ENCODE measurements around the gene AZGP1.
"Not testable (repeated sequence)": the region's sequence is repeated elsewhere in the genome, so short reads cannot be mapped to it uniquely, and the experiment has no call there.

Gene AZGP1

GRCh38 chr7:99952649-99953048 is 23.2 kb downstream of the AZGP1 start:
- not testable (repeated sequence) for DNase-seq

GRCh38 chr7:99950819-99951218 is 25.0 kb downstream of the AZGP1 start:
- not testable (repeated sequence) for DNase-seq

- DNase-seq: no peak
These were observed 26.1 kb downstream of the AZGP1 start for GRCh38 chr7:99949645-99950228.

GRCh38 chr7:99947608-99948007 is 28.2 kb downstream of the AZGP1 start:
- DNase-seq: no peak

GRCh38 chr7:99944497-99945070 is 31.2 kb downstream of the AZGP1 start:
- DNase-seq: no peak

GRCh38 chr7:99943641-99944496 is 32.0 kb downstream of the AZGP1 start:
- DNase-seq: no peak

- DNase-seq: no peak
These were observed 37.5 kb downstream of the AZGP1 start for GRCh38 chr7:99938296-99938695.

- not testable (repeated sequence) for DNase-seq
These were observed 40.8 kb downstream of the AZGP1 start for GRCh38 chr7:99935009-99935408.

GRCh38 chr7:99930376-99930775 is 45.5 kb downstream of the AZGP1 start:
- DNase-seq: no peak

GRCh38 chr7:99929730-99930053 is 46.1 kb downstream of the AZGP1 start:
- DNase-seq: no peak

GRCh38 chr7:99928994-99929729 is 46.7 kb downstream of the AZGP1 start, which contains the start of gene GJC3:
GJC3 (minus strand) TSS chr7:99929620; CDS start chr7:99929620, 0 bp downstream.
- DNase-seq: peak in 32 of 56 donors; percentile 0 to 48 (median 10)

- no peak for DNase-seq
These were observed 47.6 kb downstream of the AZGP1 start for GRCh38 chr7:99928188-99928587.

GRCh38 chr7:99927536-99927935 is 48.3 kb downstream of the AZGP1 start:
- no peak for DNase-seq

GRCh38 chr7:99926321-99926720 is 49.5 kb downstream of the AZGP1 start:
- DNase-seq: no peak

- DNase-seq: no peak
These were observed 52.6 kb downstream of the AZGP1 start for GRCh38 chr7:99923200-99923599.

- no peak for DNase-seq
These were observed 55.7 kb downstream of the AZGP1 start for GRCh38 chr7:99920149-99920548.

- DNase-seq: no peak
These were observed 56.1 kb downstream of the AZGP1 start for GRCh38 chr7:99919814-99920112.

- peak; percentile 60 to 95 (median 86) for DNase-seq
These were observed 56.6 kb downstream of the AZGP1 start, which contains the start of gene TRIM4 for GRCh38 chr7:99918959-99919813. TRIM4 (minus strand) TSS chr7:99919530; CDS start chr7:99919401, 129 bp downstream.
